OCI-LY7 (cell line): ENCODE results near the gene ANKRD33B. TPM values are rescaled to one million over a fixed set of nuclear protein-coding genes. Genes with fewer than 3 reads are reported as not detected.

ENCODE experiments used
- BruUV-seq: library from RNA; stranded (reverse); fragments of 400-500 nt; replicated peaks from 2 replicates; lab custom pipeline; 2021; lab: Mats Ljungman, UMichigan
- CTCF ChIA-PET: fragments of 300-600 bp; sonication (Branson Sonifier 250); formaldehyde crosslinking; loops from one replicate; lab custom pipeline; 2022; ENCODE audit warnings: antibody characterized with exemption; ENCODE audit not compliant: unreplicated experiment; lab: Charles Lee
- POLR2A ChIA-PET: fragments of 300-600 bp; sonication (Branson Sonifier 250); formaldehyde crosslinking; loops from one replicate; lab custom pipeline; 2022; ENCODE audit warnings: antibody characterized with exemption; lab: Charles Lee
- DNase-seq: peaks from one replicate; pipeline ENCODE4 v3.0.0-alpha.2; 2015; ENCODE audit warnings: low spot score
- H2AFZ ChIP-seq: fragments of 200-600 bp; sonication (generic), shearing (Covaris generic); 2 replicates; pipeline ENCODE4 v1.6.1; 2014; ENCODE audit warnings: mild to moderate bottlenecking, antibody characterized with exemption, low read length, moderate library complexity
- H3K27ac ChIP-seq: fragments of 200-600 bp; sonication (generic); 2 replicates; pipeline ENCODE4 v1.5.1; 2014; ENCODE audit warnings: mixed run types, low read depth, mild to moderate bottlenecking, moderate library complexity, low read length, inconsistent platforms; ENCODE audit not compliant: poor library complexity, severe bottlenecking
- H3K36me3 ChIP-seq: fragments of 200-600 bp; sonication (generic); 2 replicates; pipeline ENCODE4 v1.6.1; 2014; ENCODE audit warnings: mild to moderate bottlenecking, antibody characterized with exemption, low read length, moderate library complexity, mixed read lengths; ENCODE audit not compliant: insufficient read depth
- H3K4me1 ChIP-seq: fragments of 200-600 bp; sonication (generic); 2 replicates; pipeline ENCODE4 v1.5.1; 2014; ENCODE audit warnings: mild to moderate bottlenecking, low read length; ENCODE audit not compliant: insufficient read depth, poor library complexity, severe bottlenecking
- H3K4me2 ChIP-seq: fragments of 200-600 bp; sonication (generic); 2 replicates; pipeline ENCODE4 v1.6.1; 2014; ENCODE audit warnings: mild to moderate bottlenecking, low read length
- H3K4me3 ChIP-seq: fragments of 200-600 bp; sonication (generic); 2 replicates; pipeline ENCODE4 v1.5.1; 2014; ENCODE audit warnings: mild to moderate bottlenecking, low read depth, low read length; ENCODE audit not compliant: poor library complexity, severe bottlenecking
- H3K79me2 ChIP-seq: fragments of 200-600 bp; sonication (generic); 2 replicates; pipeline ENCODE4 v1.6.1; 2016; ENCODE audit warnings: low read depth, mild to moderate bottlenecking, low read length, moderate library complexity, mixed read lengths; ENCODE audit not compliant: insufficient read depth
- H3K9me2 ChIP-seq: fragments of 200-600 bp; sonication (generic); 2 replicates; pipeline ENCODE4 v1.6.1; 2016; ENCODE audit warnings: mild to moderate bottlenecking, low read length, mixed read lengths; ENCODE audit not compliant: insufficient read depth
- H3K9me3 ChIP-seq: fragments of 200-600 bp; sonication (generic); 2 replicates; pipeline ENCODE4 v1.6.1; 2014; ENCODE audit warnings: mild to moderate bottlenecking, mixed run types, low read length, mixed read lengths
- H4K20me1 ChIP-seq: fragments of 200-600 bp; sonication (generic); 2 replicates; pipeline ENCODE4 v1.6.1; 2014; ENCODE audit warnings: mild to moderate bottlenecking, antibody characterized with exemption, low read length, moderate library complexity, mixed read lengths; ENCODE audit not compliant: insufficient read depth
- EZH2phosphoT487 ChIP-seq: fragments of 200-600 bp; sonication (generic); IDR thresholded peaks from 2 replicates; pipeline ENCODE4 v1.6.1; 2018; ENCODE audit warnings: low read depth, borderline replicate concordance, mild to moderate bottlenecking, mixed run types, antibody characterized with exemption, low read length, moderate library complexity, mixed read lengths
- intact Hi-C: fragments of 100-400 bp; cut with micrococcal nuclease; formaldehyde crosslinking; loops from one replicate; pipeline ENCODE4 v1.10.0; 2022; ENCODE audit not compliant: unreplicated experiment
- total RNA-seq, 2 experiments: library from RNA; depleted of rRNA in 1 of 2; stranded (reverse); fragments of >200 nt in 1 of 2; shearing (Covaris generic) in 1 of 2; gene quantifications; 2 replicates each; pipeline ENCODE4 v1.2.3, GENCODE V29; 2014 to 2022
- TF ChIP-seq, protein P1 (sequence below): fragments of 200-600 bp; sonication (generic); conservative IDR thresholded peaks from 2 replicates; pipeline ENCODE4 v1.5.1; 2014; ENCODE audit warnings: mild to moderate bottlenecking, antibody characterized with exemption, low read length, moderate library complexity, mixed read lengths

ANKRD33B gene
- total RNA-seq, 2 experiments from 2014 or later, result 5.6 to 11.4 TPM

DNA sequence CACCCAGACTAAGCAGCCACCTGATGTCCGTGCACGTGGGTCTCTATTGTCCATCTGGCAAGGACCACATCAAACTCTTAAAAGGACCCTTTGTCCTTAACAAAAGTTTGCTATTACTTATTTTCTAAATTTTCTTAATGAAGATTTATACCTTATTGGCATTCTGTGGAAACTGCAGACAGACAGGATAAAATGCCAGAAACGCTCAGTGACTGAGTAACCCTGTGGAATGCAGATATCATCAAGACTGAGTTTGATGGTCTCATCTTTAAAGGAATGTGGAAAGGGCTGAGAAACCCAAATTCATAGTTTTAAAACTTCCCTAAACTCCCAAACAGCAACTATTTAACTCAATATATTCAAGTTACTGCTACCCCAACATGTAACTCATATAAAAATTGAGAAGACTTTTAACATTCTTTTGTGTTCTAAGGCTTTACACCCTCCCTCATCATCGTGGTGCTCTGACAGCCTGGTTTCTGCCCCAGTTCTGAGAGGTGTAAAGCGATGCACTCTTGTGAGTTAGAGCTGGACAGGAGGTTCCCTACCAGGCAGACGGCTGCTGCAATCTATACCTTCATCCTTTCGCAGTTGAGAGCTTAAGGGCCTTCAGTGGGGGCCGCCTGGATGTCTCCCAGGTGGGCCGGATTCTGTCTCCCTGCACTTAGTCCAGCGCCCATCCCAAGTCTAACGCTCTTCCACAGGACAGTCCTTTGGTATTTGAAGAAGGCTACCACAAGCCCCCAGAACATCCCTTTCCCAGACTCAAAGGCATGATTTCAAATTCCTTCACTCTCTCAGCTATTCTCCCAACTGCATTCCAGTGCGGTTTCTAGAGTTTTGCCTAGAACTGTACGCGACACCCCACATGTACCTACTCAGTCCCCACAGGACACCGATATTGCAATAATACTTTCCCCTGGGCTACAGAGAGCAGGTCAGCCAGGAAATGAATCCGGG, 128.2 kb downstream of the ANKRD33B start:
- H4K20me1 ChIP-seq, result no peaks in the 10 kb centered on the region

DNA sequence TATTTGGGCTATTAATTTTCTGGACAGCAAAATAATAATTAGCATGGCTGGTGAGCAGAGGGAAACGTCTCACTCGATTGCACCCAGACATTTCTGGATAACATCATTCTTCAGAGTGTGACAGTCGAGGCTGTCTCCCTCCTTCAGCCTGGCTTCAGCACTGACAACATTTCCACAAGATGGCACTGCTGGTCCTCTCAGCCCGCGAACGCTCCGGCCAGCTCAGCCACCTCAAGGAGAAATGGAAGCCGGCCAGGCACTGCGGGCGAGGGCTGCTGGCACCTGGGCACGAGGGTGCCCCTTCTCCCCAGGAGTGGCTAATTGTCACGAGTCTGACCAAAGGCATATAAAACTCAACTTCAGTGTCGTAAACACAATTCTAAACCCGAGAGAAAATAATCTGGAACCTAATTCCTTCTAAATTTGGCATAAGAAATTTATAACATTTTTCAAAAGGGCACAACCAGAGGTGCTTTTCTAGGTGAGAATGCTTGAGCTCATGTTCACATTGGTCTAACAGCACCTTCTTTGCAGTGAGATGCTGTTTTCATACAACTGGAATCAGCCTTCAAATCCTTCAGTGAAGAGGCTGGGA, 131.3 kb downstream of the ANKRD33B start:
- TF ChIP-seq, protein P1, sequence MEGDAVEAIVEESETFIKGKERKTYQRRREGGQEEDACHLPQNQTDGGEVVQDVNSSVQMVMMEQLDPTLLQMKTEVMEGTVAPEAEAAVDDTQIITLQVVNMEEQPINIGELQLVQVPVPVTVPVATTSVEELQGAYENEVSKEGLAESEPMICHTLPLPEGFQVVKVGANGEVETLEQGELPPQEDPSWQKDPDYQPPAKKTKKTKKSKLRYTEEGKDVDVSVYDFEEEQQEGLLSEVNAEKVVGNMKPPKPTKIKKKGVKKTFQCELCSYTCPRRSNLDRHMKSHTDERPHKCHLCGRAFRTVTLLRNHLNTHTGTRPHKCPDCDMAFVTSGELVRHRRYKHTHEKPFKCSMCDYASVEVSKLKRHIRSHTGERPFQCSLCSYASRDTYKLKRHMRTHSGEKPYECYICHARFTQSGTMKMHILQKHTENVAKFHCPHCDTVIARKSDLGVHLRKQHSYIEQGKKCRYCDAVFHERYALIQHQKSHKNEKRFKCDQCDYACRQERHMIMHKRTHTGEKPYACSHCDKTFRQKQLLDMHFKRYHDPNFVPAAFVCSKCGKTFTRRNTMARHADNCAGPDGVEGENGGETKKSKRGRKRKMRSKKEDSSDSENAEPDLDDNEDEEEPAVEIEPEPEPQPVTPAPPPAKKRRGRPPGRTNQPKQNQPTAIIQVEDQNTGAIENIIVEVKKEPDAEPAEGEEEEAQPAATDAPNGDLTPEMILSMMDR, result peak; percentile 94
- no peak for TF ChIP-seq EZH2phosphoT487
- H3K9me2 ChIP-seq, result no peaks in the 10 kb centered on the region
- intact Hi-C loops, result loop anchor here (2.0 to 10.0 kb wide), 5 partner anchors 82 to 490 kb away; partner anchors contain the start of gene ANKRD33B
- no peaks in the 10 kb centered on the region for H3K9me3 ChIP-seq
- no peak overlapping the region for H3K27ac ChIP-seq
- ChIA-PET CTCF (no interaction called here), POLR2A (interaction anchor here (0.7 kb wide), 1 partner anchor 131 kb away, joined by 3 read pairs; no protein-coding TSS in a partner anchor)
- H2AFZ ChIP-seq, result no peak overlapping the region; the same call in 1 of the 2 replicates
- peak overlapping the region; percentile 15; the same call in 1 of the 2 replicates for H3K4me2 ChIP-seq
- DNase-seq, result peak; percentile 74
- H3K4me1 ChIP-seq, result peaks cover 53% of the 10 kb centered on the region
- H3K4me3 ChIP-seq, result no peak overlapping the region
- peaks cover 4% of the 10 kb centered on the region; the same call in 1 of the 2 replicates for H3K79me2 ChIP-seq
- BruUV-seq, result no TSS peak
- no peaks in the 10 kb centered on the region for H3K36me3 ChIP-seq
- H4K20me1 ChIP-seq, result no peaks in the 10 kb centered on the region

More for the DNA sequence above, 128.2 kb downstream of the ANKRD33B start:
- Histone ChIP-seq H3K4me1 (peaks cover 24% of the 10 kb centered on the region), H3K9me3 (no peaks in the 10 kb centered on the region), H3K4me3 (no peak overlapping the region), H3K27ac (no peak overlapping the region), H3K4me2 (no peak overlapping the region), H3K9me2 (no peaks in the 10 kb centered on the region), H2AFZ (no peak overlapping the region), H3K79me2 (no peaks in the 10 kb centered on the region), H3K36me3 (no peaks in the 10 kb centered on the region)
- POLR2A ChIA-PET, result no interaction called here
- no peak for TF ChIP-seq EZH2phosphoT487
- TF ChIP-seq, protein P1, result no peak
- CTCF ChIA-PET, result no interaction called here
- DNase-seq, result no peak
- intact Hi-C loops, result loop anchor here (10.0 kb wide), 1 partner anchor 493 kb away; no protein-coding TSS in a partner anchor
- BruUV-seq, result no TSS peak
